HG02943 (cell line): ENCODE data around the gene ZNF419.

Experiments
- ATAC-seq: cut with Tn5 transposase; IDR thresholded peaks from one replicate; pipeline ENCODE4 v1.9.1; 2021; ENCODE audit warnings: mild to moderate bottlenecking, low read depth, moderate library complexity; ENCODE audit not compliant: unreplicated experiment

Gene ZNF419

GRCh38 chr19:57527136-57527881, 39.8 kb downstream of the ZNF419 start, which contains the start of gene ZNF549:
Gene ZNF549 (plus strand): TSS chr19:57527356. CDS start chr19:57527574, 218 bp downstream.
- ATAC-seq, result peak; percentile 97

GRCh38 chr19:57537953-57538547, 50.5 kb downstream of the ZNF419 start:
- no peak for ATAC-seq
